Non-pigmented ciliary epithelial cell (primary cell): Measurements from ENCODE around the gene REEP5.
"Not testable (repeated sequence)": the region's sequence is repeated elsewhere in the genome, so short reads cannot be mapped to it uniquely, and the experiment has no call there.

ENCODE experiments used
- DNase-seq: peaks from one replicate; pipeline ENCODE4 v3.0.0-alpha.2; 2010; ENCODE audit warnings: low read depth

Gene REEP5

DNA sequence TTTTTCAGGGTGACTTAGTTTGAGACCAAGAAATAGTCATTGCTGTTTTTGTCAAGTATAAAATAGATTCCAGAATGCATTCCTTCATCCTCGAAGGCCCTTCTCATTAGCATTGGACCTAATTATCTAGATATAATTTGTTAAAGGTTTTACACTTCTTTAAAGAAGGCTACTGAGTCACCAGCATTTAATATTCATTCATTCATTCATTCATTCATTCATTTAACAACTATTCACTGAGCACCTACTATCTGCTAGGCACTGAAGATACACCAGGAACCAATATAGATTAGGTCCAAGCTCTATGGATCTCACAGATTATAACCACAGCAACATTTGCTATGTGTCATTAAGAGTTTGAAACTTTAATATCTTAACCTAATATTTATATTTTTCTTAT lies 11.1 kb upstream of the REEP5 start:
- no peak for DNase-seq

DNA sequence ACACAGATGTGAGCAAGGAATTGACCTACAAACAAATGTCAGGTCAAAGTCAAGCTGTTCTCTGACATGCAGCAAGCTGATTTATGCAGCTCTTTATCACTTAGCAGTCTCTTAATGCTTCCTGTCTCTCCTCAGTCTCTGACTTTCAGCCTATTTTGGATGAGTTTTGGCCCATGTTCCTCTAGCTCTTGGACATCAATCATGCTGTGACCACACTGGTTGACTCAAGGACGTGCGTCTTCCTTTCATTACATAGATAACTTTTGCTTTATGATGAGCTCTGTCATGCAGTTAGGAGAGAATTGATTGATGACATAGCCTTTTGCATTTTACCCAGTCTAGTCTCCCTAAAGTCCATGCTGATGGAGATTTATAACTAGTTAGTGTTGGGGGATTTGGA lies 9.4 kb upstream of the REEP5 start:
- no peak for DNase-seq

DNA sequence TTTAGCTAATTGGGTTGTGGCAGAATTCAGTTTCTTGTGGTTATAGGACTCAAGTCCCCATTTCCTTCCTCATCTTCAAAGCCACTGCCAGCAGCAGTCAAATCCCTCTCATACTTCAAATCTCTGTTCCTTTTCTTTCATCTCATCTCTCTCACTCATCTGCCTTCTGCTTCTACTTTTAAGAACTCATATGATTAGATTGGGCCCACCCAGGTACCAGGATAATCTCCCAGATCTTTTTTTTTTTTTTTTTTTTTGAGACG lies 8.0 kb upstream of the REEP5 start:
- no peak for DNase-seq

GRCh38 chr5:112929336-112930081 lies 7.5 kb upstream of the REEP5 start:
- DNase-seq: no peak

GRCh38 chr5:112923988-112924387 lies 2.0 kb upstream of the REEP5 start:
- no peak for DNase-seq

GRCh38 chr5:112923148-112923917 lies 1.3 kb upstream of the REEP5 start:
- DNase-seq: no peak

DNA sequence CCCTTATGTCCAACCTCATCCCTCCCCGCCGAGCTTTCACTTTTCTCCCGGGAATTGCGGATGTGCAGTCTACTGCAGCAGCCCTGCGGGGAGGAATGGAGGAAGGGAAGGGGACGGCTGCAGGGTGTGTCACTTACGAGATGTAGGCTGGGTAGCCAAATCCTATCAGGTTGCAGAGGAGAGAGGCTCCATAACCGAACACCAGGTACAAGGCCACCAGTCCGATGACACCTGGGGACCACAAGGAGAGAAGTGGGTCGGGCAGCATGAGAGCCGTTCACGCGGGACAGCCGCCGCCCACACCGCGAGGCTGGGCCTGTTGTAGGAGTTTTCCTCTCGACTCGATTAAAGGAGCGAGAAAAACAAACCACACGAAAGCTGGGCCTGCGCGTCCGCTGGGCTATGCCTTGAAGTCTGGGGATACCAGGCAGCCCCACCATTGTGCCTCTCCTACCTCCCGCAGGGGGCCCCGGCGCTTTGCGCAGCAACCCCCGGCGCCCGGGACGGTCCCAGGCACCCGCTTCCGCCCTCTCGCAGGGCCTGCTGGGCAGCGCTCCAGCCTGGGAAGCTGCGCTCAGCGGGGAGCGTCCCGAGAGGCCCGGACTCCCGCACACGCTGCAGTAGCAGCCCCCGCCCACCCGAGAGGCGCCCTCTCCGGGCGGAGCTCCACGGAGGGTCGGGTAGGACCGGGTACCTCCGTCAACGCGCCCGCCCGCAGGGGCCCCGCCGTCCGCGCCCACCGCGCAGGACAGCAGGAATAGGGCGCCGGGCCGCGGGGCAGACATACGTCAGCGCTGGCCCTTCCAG lies 798 bp downstream of the REEP5 start:
- no peak for DNase-seq

DNA sequence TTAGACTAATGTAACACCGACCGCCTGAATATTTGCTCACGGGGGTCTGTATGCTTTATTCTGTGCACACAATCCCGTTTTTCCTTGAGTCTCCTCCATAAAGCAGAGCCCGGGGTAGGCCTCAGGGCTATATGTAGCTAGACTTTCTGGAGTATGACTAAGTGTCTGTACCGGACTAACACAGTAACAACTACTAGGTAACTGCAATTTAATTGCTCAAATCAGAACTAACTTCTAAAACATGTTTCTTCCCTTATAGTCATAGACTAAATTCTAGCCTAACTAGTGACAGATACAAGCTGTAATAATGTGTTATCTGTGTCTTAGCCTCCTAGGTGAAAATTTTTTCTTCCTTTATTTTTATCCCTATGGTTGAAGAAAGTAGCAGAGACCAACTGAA lies 2.1 kb downstream of the REEP5 start:
- no peak for DNase-seq

DNA sequence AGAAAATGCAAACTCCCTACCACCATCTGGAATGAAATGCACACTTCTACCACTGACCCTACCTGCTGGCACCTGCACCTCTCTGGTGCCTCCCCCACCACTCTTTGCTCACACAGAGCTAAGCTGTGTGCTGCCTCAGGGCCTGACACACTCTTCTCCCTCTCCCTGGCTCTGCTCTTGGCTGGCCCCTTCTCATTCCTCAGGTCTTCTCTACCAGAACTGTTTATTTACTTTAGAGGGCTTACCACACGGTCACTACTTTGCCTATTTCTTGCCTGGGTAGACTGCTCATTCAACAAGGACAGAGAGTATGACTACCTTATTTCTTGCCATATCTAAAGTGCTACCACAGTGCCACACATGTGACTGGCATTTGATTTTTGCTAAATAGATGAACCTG lies 3.3 kb downstream of the REEP5 start:
- DNase-seq: no peak

DNA sequence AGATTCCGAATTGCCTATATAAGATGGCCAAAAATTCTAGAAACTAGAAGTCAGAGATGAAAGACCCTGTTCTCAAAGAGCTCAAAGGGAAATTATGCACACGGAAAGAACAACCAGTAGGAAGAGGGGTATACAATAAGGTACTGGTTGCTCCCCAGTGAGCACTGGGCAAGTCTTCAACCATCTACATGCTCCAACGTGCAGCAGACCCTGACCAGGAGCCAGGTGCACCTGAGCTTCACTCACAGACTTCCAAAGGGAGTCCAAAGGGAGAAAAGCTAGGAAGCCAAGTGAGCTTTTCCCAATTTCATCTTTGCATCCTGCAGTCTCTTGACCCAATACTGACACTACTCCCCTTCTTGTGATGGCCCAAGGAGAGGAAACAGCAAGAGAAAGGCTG lies 3.9 kb downstream of the REEP5 start:
- no peak for DNase-seq

GRCh38 chr5:112917453-112917995 lies 4.5 kb downstream of the REEP5 start:
- DNase-seq: no peak

GRCh38 chr5:112915831-112916230 lies 6.2 kb downstream of the REEP5 start:
- DNase-seq: no peak

GRCh38 chr5:112914584-112914983 lies 7.4 kb downstream of the REEP5 start:
- no peak for DNase-seq

DNA sequence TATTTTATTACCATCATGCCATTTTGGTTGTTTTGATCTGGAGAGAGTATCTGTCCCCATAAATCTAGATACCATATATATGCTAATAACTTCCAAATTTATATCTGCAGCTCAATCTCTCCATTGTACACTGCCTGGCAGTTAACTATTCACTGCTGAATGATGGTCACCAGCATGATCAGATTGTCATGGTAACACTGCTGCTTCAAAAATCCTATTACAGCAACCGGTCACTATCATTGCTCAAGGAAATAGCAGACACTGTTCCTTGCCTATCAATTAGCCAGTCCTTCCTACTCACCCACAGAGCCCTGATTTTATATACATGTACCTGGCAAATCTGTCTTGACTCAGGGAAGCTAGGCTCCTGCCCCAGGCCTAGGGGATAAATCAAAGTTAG lies 11.5 kb downstream of the REEP5 start:
- no peak for DNase-seq

GRCh38 chr5:112908854-112909253 lies 13.2 kb downstream of the REEP5 start:
- no peak for DNase-seq

- no peak for DNase-seq
Observed at GRCh38 chr5:112907166-112907631, 14.8 kb downstream of the REEP5 start.

GRCh38 chr5:112906637-112907036 lies 15.4 kb downstream of the REEP5 start:
- no peak for DNase-seq

GRCh38 chr5:112904996-112905395 lies 17.0 kb downstream of the REEP5 start:
- DNase-seq: not testable (repeated sequence)

- DNase-seq: no peak
Observed at GRCh38 chr5:112902561-112902960, 19.5 kb downstream of the REEP5 start.

- no peak for DNase-seq
Observed at GRCh38 chr5:112895682-112896081, 26.3 kb downstream of the REEP5 start.

DNA sequence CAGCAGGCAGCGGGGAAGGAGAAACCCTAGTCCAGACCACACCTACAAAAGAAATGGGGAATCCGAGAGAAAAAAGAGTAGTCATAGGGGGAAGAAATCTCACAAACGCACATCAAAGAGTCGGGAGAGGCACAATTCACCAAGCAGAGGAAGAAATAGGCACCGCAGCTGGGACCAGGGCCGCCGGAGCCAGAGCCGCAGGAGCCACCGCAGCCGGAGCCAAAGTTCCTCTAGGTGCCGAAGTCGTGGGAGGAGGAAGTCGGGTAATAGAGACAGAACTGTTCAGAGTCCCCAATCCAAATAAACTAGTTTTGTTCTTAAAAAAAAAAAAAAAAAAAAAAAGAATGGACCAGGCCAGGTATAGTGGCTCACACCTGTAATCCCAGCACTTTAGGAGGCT lies 29.3 kb downstream of the REEP5 start:
- no peak for DNase-seq

DNA sequence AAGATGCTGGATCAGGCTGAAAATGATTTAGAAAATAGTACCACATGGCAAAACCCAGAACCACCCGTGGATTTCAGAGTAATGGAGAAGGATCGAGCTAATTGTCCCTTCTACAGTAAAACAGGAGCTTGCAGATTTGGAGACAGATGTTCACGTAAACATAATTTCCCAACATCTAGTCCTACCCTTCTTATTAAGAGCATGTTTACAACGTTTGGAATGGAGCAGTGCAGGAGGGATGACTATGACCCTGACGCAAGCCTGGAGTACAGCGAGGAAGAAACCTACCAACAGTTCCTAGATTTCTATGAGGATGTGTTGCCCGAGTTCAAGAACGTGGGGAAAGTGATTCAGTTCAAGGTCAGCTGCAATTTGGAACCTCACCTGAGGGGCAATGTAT lies 30.0 kb downstream of the REEP5 start:
- DNase-seq: not testable (repeated sequence)

GRCh38 chr5:112886975-112887374 lies 35.1 kb downstream of the REEP5 start:
- DNase-seq: no peak
